GM20000 (cell line): Measurements from ENCODE around the gene PCDH15.

ENCODE experiments used
- DNase-seq: peaks from one replicate; pipeline ENCODE4 v3.0.0; 2012; ENCODE audit warnings: low spot score
- CTCF ChIP-seq: IDR thresholded peaks from 2 replicates; pipeline ENCODE4 v1.5.1; 2012; ENCODE audit warnings: mild to moderate bottlenecking, control low read depth; ENCODE audit errors: extremely low read depth, missing control alignments

Gene PCDH15

GRCh38 chr10:53899463-53900160, 901.4 kb downstream of the PCDH15 start:
- no peak for TF ChIP-seq CTCF
- no peak for DNase-seq

GRCh38 chr10:53898532-53898931, 902.5 kb downstream of the PCDH15 start:
- no peak for TF ChIP-seq CTCF
- no peak for DNase-seq

- no peak for DNase-seq
- no peak for TF ChIP-seq CTCF
Observed at GRCh38 chr10:53894145-53894544, 906.9 kb downstream of the PCDH15 start.

- DNase-seq = no peak
- no peak for TF ChIP-seq CTCF
Observed at GRCh38 chr10:53893061-53893460, 908.0 kb downstream of the PCDH15 start.

- no peak for DNase-seq
- TF ChIP-seq CTCF = no peak
Observed at GRCh38 chr10:53886325-53887300, 914.4 kb downstream of the PCDH15 start.

GRCh38 chr10:53864846-53865245, 936.2 kb downstream of the PCDH15 start:
- no peak for DNase-seq
- no peak for TF ChIP-seq CTCF
